Measurements from ENCODE around the gene RBM10.

DNA sequence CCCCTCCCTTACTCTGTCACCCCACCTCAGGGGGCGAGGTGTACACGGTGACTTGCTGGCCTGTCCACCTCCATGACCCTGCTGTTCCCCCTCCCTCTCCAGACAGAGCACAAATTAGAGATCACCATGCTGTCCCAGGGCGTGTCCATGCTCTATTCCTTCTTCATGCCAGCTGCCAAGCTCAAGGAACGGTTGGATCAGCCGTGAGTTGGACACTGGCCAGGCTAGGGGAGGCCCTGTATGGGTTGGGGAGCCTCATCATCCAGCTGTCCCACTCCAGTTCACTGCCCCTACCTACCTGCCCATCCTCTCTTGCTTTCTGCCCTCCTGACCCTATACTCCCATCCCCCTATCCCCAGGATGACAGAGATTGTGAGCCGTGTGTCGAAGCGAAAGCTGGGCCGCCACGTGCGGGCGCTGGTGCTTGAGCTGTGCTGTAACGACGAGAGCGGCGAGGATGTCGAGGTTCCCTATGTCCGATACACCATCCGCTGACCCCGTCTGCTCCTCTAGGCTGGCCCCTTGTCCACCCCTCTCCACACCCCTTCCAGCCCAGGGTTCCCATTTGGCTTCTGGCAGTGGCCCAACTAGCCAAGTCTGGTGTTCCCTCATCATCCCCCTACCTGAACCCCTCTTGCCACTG is 69.5 kb downstream of the RBM10 start:
- no peak for TF ChIP-seq CTCF (IDR thresholded peaks at IDR 0.05)
- TF ChIP-seq POLR2A (IDR thresholded peaks at IDR 0.05; ENCODE audit: low read depth) = no peak
